Prostate gland (tissue), 2 donors: ENCODE data around the gene ARAP2.

Experiments
- POLR2A ChIP-seq: fragments of 450-650 bp; IDR thresholded peaks from one replicate; pipeline ENCODE4 v1.6.1; 2016; ENCODE audit warnings: antibody characterized with exemption, mild to moderate bottlenecking
- TF ChIP-seq, protein P1 (sequence below), 4 experiments: fragments of 200-600 bp in 2 of 4; fragments of 450-650 bp in 2 of 4; sonication (generic) in 2 of 4; IDR thresholded peaks; 1 replicate in 3 of 4; 2 replicates in 1 of 4; pipeline ENCODE4 v1.5.1; 2016 to 2019; ENCODE audit warnings: antibody characterized with exemption in 4 of 4, mild to moderate bottlenecking in 2 of 4, moderate library complexity in 2 of 4

DNA sequence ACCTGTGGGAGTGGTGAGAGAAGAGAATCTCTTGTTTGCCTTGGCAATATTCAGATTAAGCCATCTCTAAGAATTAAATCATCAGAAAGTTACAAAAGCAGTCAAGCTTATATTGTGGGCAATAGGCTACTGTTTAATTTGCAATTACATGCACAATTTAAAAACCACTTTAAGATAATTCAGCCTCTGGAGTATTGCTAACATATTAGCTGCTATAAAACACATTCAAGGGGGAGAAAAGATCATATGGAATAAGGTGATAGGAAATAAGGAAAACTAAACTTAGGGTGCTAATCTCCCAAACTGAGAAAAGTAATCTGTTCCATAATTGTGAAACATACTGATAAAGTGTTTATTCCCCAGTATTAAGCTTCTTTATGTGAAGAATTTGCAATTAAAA lies 103.9 kb downstream of the ARAP2 start:
- TF ChIP-seq, protein P1, sequence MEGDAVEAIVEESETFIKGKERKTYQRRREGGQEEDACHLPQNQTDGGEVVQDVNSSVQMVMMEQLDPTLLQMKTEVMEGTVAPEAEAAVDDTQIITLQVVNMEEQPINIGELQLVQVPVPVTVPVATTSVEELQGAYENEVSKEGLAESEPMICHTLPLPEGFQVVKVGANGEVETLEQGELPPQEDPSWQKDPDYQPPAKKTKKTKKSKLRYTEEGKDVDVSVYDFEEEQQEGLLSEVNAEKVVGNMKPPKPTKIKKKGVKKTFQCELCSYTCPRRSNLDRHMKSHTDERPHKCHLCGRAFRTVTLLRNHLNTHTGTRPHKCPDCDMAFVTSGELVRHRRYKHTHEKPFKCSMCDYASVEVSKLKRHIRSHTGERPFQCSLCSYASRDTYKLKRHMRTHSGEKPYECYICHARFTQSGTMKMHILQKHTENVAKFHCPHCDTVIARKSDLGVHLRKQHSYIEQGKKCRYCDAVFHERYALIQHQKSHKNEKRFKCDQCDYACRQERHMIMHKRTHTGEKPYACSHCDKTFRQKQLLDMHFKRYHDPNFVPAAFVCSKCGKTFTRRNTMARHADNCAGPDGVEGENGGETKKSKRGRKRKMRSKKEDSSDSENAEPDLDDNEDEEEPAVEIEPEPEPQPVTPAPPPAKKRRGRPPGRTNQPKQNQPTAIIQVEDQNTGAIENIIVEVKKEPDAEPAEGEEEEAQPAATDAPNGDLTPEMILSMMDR (IDR thresholded peaks at IDR 0.05), result no peak
- no peak for TF ChIP-seq POLR2A
